K562 (cell line): Measurements from ENCODE around the gene FOSL2. TPM values are rescaled to one million over a fixed set of nuclear protein-coding genes. Genes with fewer than 3 reads are reported as not detected.
A peak's percentile ranks its signal among the peaks of the same experiment; 100 is the strongest.

ENCODE experiments used
- ATAC-seq: fragments of 200-7000 bp; cut with Tn5 transposase; 3 replicates; pipeline ENCODE4 v1.9.1; 2020; ENCODE audit warnings: moderate library complexity
- BruUV-seq: library from RNA; stranded (reverse); fragments of 400-500 nt; replicated peaks from 2 replicates; lab custom pipeline; 2021; lab: Mats Ljungman, UMichigan
- CTCF ChIA-PET: fragments of 300-600 bp; formaldehyde crosslinking; extraction: SDS; loops from one replicate; lab custom pipeline; 2021; ENCODE audit warnings: low intra/inter-chr PET ratio; lab: Yijun Ruan, JAX
- POLR2A ChIA-PET: fragments of 300-600, 350-650 bp; sonication (Branson Sonifier 250); formaldehyde crosslinking; extraction: SDS; loops from one replicate; lab custom pipeline; 2021; ENCODE audit warnings: antibody characterized with exemption, inconsistent platforms; lab: Yijun Ruan, JAX
- DNase-seq, 4 experiments: peaks; one replicate each; pipeline versions ENCODE4 v3.0.0 to v3.0.0-alpha.2; 2011 to 2018; ENCODE audit warnings: low spot score in 3 of 4, mixed read lengths in 3 of 4; ENCODE audit errors: extremely low read depth in 1 of 4
- FAIRE-seq: peaks from 2 replicates; lab custom pipeline; 2011; peaks lifted over from hg19 to GRCh38; lab: Jason Lieb, UNC
- H2AFZ ChIP-seq: 2 replicates; pipeline ENCODE4 v1.6.0; 2011; ENCODE audit warnings: low read depth, low read length, control low read depth, inconsistent platforms
- H3K27ac ChIP-seq: fragments of 200-600 bp; 3 replicates; pipeline ENCODE4 v1.8.0; 2011; ENCODE audit warnings: low read depth, mild to moderate bottlenecking, control low read depth, inconsistent platforms, low read length, moderate library complexity, mixed read lengths; ENCODE audit errors: extremely low read depth
- H3K27me3 ChIP-seq, 2 experiments: fragments of 300-600 bp in 1 of 2; 2 replicates in 1 of 2; 3 replicates in 1 of 2; pipeline versions ENCODE4 v1.6.0 to v1.8.0; 2011; ENCODE audit warnings: inconsistent platforms in 2 of 2, low read length in 2 of 2, mild to moderate bottlenecking in 1 of 2, mixed read lengths in 1 of 2, moderate library complexity in 1 of 2; ENCODE audit not compliant: control insufficient read depth in 2 of 2, insufficient read depth in 2 of 2
- H3K36me3 ChIP-seq: fragments of 300-600 bp; 3 replicates; pipeline ENCODE4 v1.8.0; 2011; ENCODE audit warnings: mild to moderate bottlenecking, low read length, inconsistent platforms; ENCODE audit not compliant: control insufficient read depth, insufficient read depth
- H3K4me1 ChIP-seq, 2 experiments: fragments of 200-600 bp in 1 of 2; replicated peaks in 1 of 2; 2 replicates in 1 of 2; 3 replicates in 1 of 2; pipeline versions ENCODE4 v1.5.1 to v1.8.0; 2011; ENCODE audit warnings: inconsistent platforms in 2 of 2, low read length in 2 of 2, mild to moderate bottlenecking in 1 of 2, mixed read lengths in 1 of 2, moderate library complexity in 1 of 2; ENCODE audit not compliant: control insufficient read depth in 2 of 2, insufficient read depth in 2 of 2
- H3K4me2 ChIP-seq: 2 replicates; pipeline ENCODE4 v1.6.1; 2011; ENCODE audit warnings: low read length, control low read depth, inconsistent platforms, mixed read lengths; ENCODE audit not compliant: insufficient read depth
- H3K4me3 ChIP-seq: fragments of 200-600 bp; sonication (generic), shearing (Covaris generic); 2 replicates; pipeline ENCODE4 v1.5.1; 2016; ENCODE audit warnings: control low read depth, inconsistent platforms
- H3K79me2 ChIP-seq: fragments of 200-600 bp; 3 replicates; pipeline ENCODE4 v1.8.0; 2011; ENCODE audit warnings: low read length, inconsistent platforms; ENCODE audit not compliant: control insufficient read depth, insufficient read depth
- H3K9ac ChIP-seq, 2 experiments: 2 replicates each; pipeline versions ENCODE4 v1.6.0 to v1.6.1; 2011; ENCODE audit warnings: low read depth in 2 of 2, low read length in 2 of 2, control low read depth in 1 of 2, inconsistent platforms in 1 of 2, mild to moderate bottlenecking in 1 of 2, mixed read lengths in 1 of 2; ENCODE audit not compliant: insufficient read depth in 1 of 2
- H3K9me1 ChIP-seq: one replicate; pipeline ENCODE4 v1.6.0; 2011; ENCODE audit warnings: inconsistent platforms, mild to moderate bottlenecking, low read length, moderate library complexity; ENCODE audit not compliant: control insufficient read depth, insufficient read depth
- H3K9me3 ChIP-seq: replicated peaks from 2 replicates; pipeline ENCODE4 v1.5.1; 2011; ENCODE audit warnings: low read depth, low read length, inconsistent platforms; ENCODE audit not compliant: control insufficient read depth, insufficient read depth
- H4K20me1 ChIP-seq: replicated peaks from 2 replicates; pipeline ENCODE4 v1.6.1; 2011; ENCODE audit warnings: low read length, inconsistent platforms, mixed read lengths; ENCODE audit not compliant: control insufficient read depth, insufficient read depth
- ARID1B ChIP-seq: fragments of 450-650 bp; IDR thresholded peaks from 2 replicates; pipeline ENCODE4 v1.6.1; 2016; ENCODE audit warnings: antibody characterized with exemption, mild to moderate bottlenecking, inconsistent platforms
- CBFA2T2 ChIP-seq: fragments of 450-650 bp; conservative IDR thresholded peaks from 2 replicates; pipeline ENCODE4 v1.6.1; 2017; ENCODE audit warnings: mild to moderate bottlenecking
- HIVEP1 ChIP-seq: fragments of 250-450 bp; sonication (Bioruptor Pico); IDR thresholded peaks from 2 replicates; pipeline ENCODE4 v1.4.0; 2020; ENCODE audit warnings: mild to moderate bottlenecking
- MTA1 ChIP-seq: fragments of 450-650 bp; IDR thresholded peaks from 2 replicates; pipeline ENCODE4 v1.6.1; 2017; ENCODE audit warnings: borderline replicate concordance
- RCOR1 ChIP-seq, 2 experiments: IDR thresholded peaks; 2 replicates each; pipeline ENCODE4 v1.6.1; 2012; ENCODE audit warnings: low read depth in 2 of 2, low read length in 2 of 2, borderline replicate concordance in 1 of 2, improper control_type of control experiment in 1 of 2
- SIN3B ChIP-seq: fragments of 450-650 bp; IDR thresholded peaks from 2 replicates; pipeline ENCODE4 v1.6.1; 2017; ENCODE audit warnings: low read depth, mild to moderate bottlenecking, moderate library complexity
- SIX5 ChIP-seq, 2 experiments: IDR thresholded peaks; 2 replicates each; pipeline ENCODE4 v1.6.1; 2011; ENCODE audit warnings: low read length in 2 of 2, borderline replicate concordance in 1 of 2, low read depth in 1 of 2, mild to moderate bottlenecking in 1 of 2, moderate library complexity in 1 of 2; ENCODE audit not compliant: insufficient read depth in 1 of 2
- SREBF1 ChIP-seq: fragments of 150-350 bp; IDR thresholded peaks from 2 replicates; pipeline ENCODE4 v1.6.1; 2014; ENCODE audit warnings: antibody characterized with exemption, low read depth, low read length, borderline replicate concordance
- STAT5A ChIP-seq: IDR thresholded peaks from 2 replicates; pipeline ENCODE4 v1.6.1; 2012; ENCODE audit warnings: low read length, inconsistent platforms, borderline replicate concordance
- ZNF584 ChIP-seq: fragments of 200-800 bp; sonication (Bioruptor generic); IDR thresholded peaks from 2 replicates; pipeline ENCODE4 v1.6.1; 2016; ENCODE audit warnings: low read depth, mild to moderate bottlenecking, missing genetic modification characterization, missing compliant biosample characterization
- ZNF586 ChIP-seq: fragments of 450-650 bp; formaldehyde crosslinking; conservative IDR thresholded peaks from 2 replicates; pipeline ENCODE4 v1.4.0; 2020; ENCODE audit warnings: mild to moderate bottlenecking, moderate library complexity
- WGBS: fragments of 100-300 bp; shearing (Covaris generic); methylation state at CpG from one replicate; pipeline ENCODE4 v1.1.6; 2016; ENCODE audit warnings: low coverage, mixed read lengths; ENCODE audit not compliant: insufficient coverage; ENCODE audit errors: missing lambda C conversion rate; 5-methylcytosine and 5-hydroxymethylcytosine counted together
- in situ Hi-C: fragments of 300-500 bp; cut with MboI; formaldehyde crosslinking; loops from 4 replicates; pipeline ENCODE4 v1.15.0; 2018; ENCODE audit warnings: inconsistent platforms, mixed read lengths
- intact Hi-C: fragments of 100-400 bp; cut with micrococcal nuclease; formaldehyde crosslinking; loops from 2 replicates; pipeline ENCODE4 v1.14.2; 2022
- polyA plus RNA-seq, 8 experiments: library from polyadenylated mRNA; depleted of rRNA in 4 of 8; stranded (reverse) in 5 of 8; unstranded in 3 of 8; fragments of >200 nt; fragmentation: Nextera tagmentation in 2 of 8; fragmentation: Illumina TruSeq in 1 of 8; extraction: Ambion mirVana in 2 of 8; extraction: Trizol in 1 of 8; gene quantifications; 2 replicates each; pipeline versions ENCODE4 v1.2.1 to v1.2.3, GENCODE V29; 2011 to 2014; ENCODE audit warnings: inconsistent platforms in 1 of 8, missing spikeins in 1 of 8
- total RNA-seq, 7 experiments: library from RNA; depleted of rRNA in 6 of 7; stranded (reverse); fragments of >200 nt in 6 of 7; fragmentation: Illumina TruSeq in 2 of 7; extraction: Trizol in 2 of 7; gene quantifications; 2 replicates each; pipeline versions ENCODE4 v1.2.1 to v1.2.3, GENCODE V29; 2011 to 2021; ENCODE audit warnings: low replicate concordance in 1 of 7
- TF ChIP-seq, protein P1 (sequence below): fragments of 200-800 bp; sonication (Bioruptor generic); IDR thresholded peaks from 2 replicates; pipeline ENCODE4 v1.6.1; 2017; ENCODE audit warnings: missing genetic modification characterization, missing compliant biosample characterization
- TF ChIP-seq, protein P2 (sequence below): IDR thresholded peaks from 2 replicates; pipeline ENCODE4 v1.6.1; 2011; ENCODE audit not compliant: insufficient read length; ENCODE audit errors: extremely low read depth
- TF ChIP-seq, protein P3 (sequence below): sonication (generic); formaldehyde crosslinking; IDR thresholded peaks from 2 replicates; pipeline ENCODE4 v1.8.1; 2023; ENCODE audit warnings: mild to moderate bottlenecking, missing genetic modification reagents, moderate library complexity
- TF ChIP-seq, protein P4 (sequence below), 2 experiments: IDR thresholded peaks; 2 replicates each; pipeline ENCODE4 v1.6.1; 2011; ENCODE audit warnings: borderline replicate concordance in 1 of 2, control low read depth in 1 of 2, low read depth in 1 of 2, low read length in 1 of 2, mild to moderate bottlenecking in 1 of 2, mixed read lengths in 1 of 2, moderate library complexity in 1 of 2; ENCODE audit not compliant: insufficient read depth in 1 of 2, insufficient read length in 1 of 2, poor library complexity in 1 of 2, severe bottlenecking in 1 of 2; ENCODE audit errors: extremely low read depth in 1 of 2

FOSL2 gene
- total and polyA plus RNA-seq, 9 of the 15 experiments (the other 6 are each of a cell fraction or from before 2014, with no cell fraction given) = 0.04 to 2.9 (median 0.80) TPM

DNA sequence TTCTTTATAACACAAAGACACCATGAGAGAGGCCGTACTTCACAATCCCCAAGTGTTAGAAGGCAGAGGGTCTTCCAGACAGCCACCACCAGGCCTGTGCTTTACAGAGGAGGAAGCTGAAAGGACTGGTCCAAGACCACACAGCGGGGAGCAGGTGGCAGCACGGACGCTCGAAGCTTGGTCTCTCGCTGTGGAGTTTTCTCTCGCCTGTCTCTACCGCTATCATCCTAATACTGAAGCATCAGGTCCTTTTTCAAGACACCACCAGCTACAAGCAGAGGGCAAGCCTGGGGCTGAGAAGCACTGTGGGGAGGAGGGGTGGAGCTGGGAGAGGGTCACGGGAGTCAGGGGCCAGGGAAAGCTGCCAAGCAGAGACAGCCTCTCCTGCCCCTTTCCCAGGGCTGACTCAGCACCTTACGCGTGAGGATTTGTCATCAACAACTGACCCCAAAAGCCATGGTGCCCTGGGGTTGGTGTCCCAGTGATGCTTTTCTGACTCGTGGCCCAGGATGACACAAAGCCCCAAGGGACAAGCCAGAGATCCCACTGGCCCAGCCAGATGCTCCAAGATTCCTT, 31.9 kb upstream of the FOSL2 start:
- peaks cover 60 to 69% of the 10 kb centered on the region in 2 experiments for H3K4me1 ChIP-seq
- TF ChIP-seq SIX5 (IDR thresholded peaks at IDR 0.05; ENCODE audit: borderline replicate concordance in 1 of 2, insufficient read depth in 1 of 2, low read depth in 1 of 2, low read length in 2 of 2) (no peak), RCOR1 (IDR thresholded peaks at IDR 0.05; ENCODE audit: borderline replicate concordance in 1 of 2, low read depth in 2 of 2, low read length in 2 of 2) (peak in 1 of 2 experiments; percentile 58; a peak in 1 of 4 replicates), ZNF586 (CRISPR knock-in tag) (no peak), SIN3B (no peak), ARID1B (peak; percentile 52), ZNF584 (CRISPR knock-in tag) (no peak), MTA1 (no peak), CBFA2T2 (no peak), SREBF1 (no peak), HIVEP1 (CRISPR knock-in tag) (no peak), STAT5A (no peak)
- TF ChIP-seq, protein P1, sequence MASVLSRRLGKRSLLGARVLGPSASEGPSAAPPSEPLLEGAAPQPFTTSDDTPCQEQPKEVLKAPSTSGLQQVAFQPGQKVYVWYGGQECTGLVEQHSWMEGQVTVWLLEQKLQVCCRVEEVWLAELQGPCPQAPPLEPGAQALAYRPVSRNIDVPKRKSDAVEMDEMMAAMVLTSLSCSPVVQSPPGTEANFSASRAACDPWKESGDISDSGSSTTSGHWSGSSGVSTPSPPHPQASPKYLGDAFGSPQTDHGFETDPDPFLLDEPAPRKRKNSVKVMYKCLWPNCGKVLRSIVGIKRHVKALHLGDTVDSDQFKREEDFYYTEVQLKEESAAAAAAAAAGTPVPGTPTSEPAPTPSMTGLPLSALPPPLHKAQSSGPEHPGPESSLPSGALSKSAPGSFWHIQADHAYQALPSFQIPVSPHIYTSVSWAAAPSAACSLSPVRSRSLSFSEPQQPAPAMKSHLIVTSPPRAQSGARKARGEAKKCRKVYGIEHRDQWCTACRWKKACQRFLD = peak; percentile 29; the same call in 1 of the 2 replicates
- TF ChIP-seq, protein P2, sequence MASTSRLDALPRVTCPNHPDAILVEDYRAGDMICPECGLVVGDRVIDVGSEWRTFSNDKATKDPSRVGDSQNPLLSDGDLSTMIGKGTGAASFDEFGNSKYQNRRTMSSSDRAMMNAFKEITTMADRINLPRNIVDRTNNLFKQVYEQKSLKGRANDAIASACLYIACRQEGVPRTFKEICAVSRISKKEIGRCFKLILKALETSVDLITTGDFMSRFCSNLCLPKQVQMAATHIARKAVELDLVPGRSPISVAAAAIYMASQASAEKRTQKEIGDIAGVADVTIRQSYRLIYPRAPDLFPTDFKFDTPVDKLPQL = no peak
- TF ChIP-seq, protein P3, sequence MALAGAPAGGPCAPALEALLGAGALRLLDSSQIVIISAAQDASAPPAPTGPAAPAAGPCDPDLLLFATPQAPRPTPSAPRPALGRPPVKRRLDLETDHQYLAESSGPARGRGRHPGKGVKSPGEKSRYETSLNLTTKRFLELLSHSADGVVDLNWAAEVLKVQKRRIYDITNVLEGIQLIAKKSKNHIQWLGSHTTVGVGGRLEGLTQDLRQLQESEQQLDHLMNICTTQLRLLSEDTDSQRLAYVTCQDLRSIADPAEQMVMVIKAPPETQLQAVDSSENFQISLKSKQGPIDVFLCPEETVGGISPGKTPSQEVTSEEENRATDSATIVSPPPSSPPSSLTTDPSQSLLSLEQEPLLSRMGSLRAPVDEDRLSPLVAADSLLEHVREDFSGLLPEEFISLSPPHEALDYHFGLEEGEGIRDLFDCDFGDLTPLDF (CRISPR knock-in tag) = no peak
- TF ChIP-seq, protein P4, sequence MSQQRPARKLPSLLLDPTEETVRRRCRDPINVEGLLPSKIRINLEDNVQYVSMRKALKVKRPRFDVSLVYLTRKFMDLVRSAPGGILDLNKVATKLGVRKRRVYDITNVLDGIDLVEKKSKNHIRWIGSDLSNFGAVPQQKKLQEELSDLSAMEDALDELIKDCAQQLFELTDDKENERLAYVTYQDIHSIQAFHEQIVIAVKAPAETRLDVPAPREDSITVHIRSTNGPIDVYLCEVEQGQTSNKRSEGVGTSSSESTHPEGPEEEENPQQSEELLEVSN (IDR thresholded peaks at IDR 0.05; ENCODE audit: borderline replicate concordance in 1 of 2, extremely low read depth in 1 of 2, insufficient read depth in 1 of 2, insufficient read length in 1 of 2, low read depth in 1 of 2, low read length in 1 of 2, poor library complexity in 1 of 2, severe bottlenecking in 1 of 2) = peak in 1 of 2 experiments; percentile 24

More for the DNA sequence above, 31.9 kb upstream of the FOSL2 start:
- Histone ChIP-seq H3K79me2 (no peaks in the 10 kb centered on the region), H3K27me3 (no peaks in the 10 kb centered on the region), H3K27ac (no peak overlapping the region), H3K4me3 (no peak overlapping the region), H3K9ac (peak overlapping the region in 1 of 2 experiments; percentile 77; a peak in 2 of 4 replicates), H3K9me3 (no peaks in the 10 kb centered on the region), H2AFZ (peak overlapping the region; percentile 59), H3K4me2 (no peak overlapping the region; the same call in 1 of the 2 replicates), H4K20me1 (no peaks in the 10 kb centered on the region), H3K9me1 (peaks cover 6% of the 10 kb centered on the region), H3K36me3 (no peaks in the 10 kb centered on the region)
- CTCF ChIA-PET = no interaction called here
- FAIRE-seq (peak; percentile 42), DNase-seq (peak; percentile 32 to 73 (median 70)), ATAC-seq (peak; percentile 6; the same call in 2 of the 3 replicates)
- no TSS peak for BruUV-seq
- in situ Hi-C loops (no loop called here), intact Hi-C loops (no loop called here)
- WGBS = 43% methylated on average over 12 of the region's 12 CpGs
- POLR2A ChIA-PET = interaction anchor here (1.0 kb wide), 1 partner anchor 43 kb away, joined by 5 read pairs; no protein-coding TSS in a partner anchor
